ENCODE results near the gene AMZ1.
"Not testable (repeated sequence)": the region's sequence is repeated elsewhere in the genome, so short reads cannot be mapped to it uniquely, and the experiment has no call there.

The AMZ1 gene

DNA sequence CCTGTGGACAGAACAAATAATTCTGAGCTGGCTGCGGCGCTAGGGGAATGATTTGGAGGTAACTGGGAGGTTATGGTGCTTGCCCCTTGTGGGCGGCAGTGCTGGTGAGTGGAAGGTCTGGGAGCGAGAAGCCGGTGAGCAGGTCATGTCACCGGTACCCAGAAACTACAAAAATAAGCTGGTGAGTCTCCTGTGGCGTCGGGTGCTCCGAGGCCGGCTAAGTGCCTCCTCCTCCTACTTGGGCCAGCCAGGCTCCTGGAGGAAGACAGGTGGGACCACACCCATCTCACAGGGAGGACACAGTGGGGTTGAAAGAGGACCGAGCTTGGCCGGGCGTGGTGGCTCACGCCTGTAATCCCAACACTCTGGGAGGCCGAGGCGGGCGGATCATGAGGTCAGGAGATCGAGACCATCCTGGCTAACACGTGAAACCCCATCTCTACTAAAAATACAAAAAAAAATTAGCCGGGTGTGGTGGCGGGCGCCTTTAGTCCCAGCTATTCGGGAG, 4.0 kb downstream of the AMZ1 start:
- DNase-seq = not testable (repeated sequence)

- DNase-seq = no peak
These were observed 4.5 kb downstream of the AMZ1 start for GRCh38 chr7:2692543-2692942.

- peak; percentile 80 to 91 (median 84) for DNase-seq
These were observed 5.6 kb downstream of the AMZ1 start for GRCh38 chr7:2693420-2694121.

GRCh38 chr7:2694122-2694436, 6.1 kb downstream of the AMZ1 start:
- peak in 1 of 4 experiments; percentile 32 for DNase-seq

GRCh38 chr7:2698581-2699288, 10.7 kb downstream of the AMZ1 start:
- peak in 3 of 4 experiments; percentile 29 to 54 (median 50) for DNase-seq

DNA sequence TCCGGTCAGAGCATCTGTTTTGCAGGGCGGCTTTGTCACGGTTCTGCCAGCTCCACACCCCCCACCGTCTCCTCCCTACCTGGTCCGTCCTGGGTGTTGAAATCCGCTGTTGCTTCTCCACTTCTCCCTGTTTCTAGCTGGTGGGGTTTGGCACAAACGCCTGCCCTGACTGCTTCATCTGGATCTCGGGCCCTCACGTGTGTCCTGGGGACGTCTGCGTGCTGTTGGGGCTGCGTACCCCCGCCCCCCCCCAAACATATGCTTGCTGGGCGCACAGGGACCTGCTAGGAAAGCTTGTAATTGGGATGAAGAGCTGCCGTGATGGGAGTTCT, 11.3 kb downstream of the AMZ1 start:
- DNase-seq = no peak

- no peak for DNase-seq
These were observed 12.3 kb downstream of the AMZ1 start for GRCh38 chr7:2700141-2700850.

GRCh38 chr7:2701424-2701823, 13.4 kb downstream of the AMZ1 start:
- no peak for DNase-seq

- DNase-seq = peak in 3 of 4 experiments; percentile 44 to 62 (median 56)
These were observed 14.0 kb downstream of the AMZ1 start for GRCh38 chr7:2701832-2702593.

GRCh38 chr7:2702594-2702957, 14.6 kb downstream of the AMZ1 start:
- no peak for DNase-seq

DNA sequence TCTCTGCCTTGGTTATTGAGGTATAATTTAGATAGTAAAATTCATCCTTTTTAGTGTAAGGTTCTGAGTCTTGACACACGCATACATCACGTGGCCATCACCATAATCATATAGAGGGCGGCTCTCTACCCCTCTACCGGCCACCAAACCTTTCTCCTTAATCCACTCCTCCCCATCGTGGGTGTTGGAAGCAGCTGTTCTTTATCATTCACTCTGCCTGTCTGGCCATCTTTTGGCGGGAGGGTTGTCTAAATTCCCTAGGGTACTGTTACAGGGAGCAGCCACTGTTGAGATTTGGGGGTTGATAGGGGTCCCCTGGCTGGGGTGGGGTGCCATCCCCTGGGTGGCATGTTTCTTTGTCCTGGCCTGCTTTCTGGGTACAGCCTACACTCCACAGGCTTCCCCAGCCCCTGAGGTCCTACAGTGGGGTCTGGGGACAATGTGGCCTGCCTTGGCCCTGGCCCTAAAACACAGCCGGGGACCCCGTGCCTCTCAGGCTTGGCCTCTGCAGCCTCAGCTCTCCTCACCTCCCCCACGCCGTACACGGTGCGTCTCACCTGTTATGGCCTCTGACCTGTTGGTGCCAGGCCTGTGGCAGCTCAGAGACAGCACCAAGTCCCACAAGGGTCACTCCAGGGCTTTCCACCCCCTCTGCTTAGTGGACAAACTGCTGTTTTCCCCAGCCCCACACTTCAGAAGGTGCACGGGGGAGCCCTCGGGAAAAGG, 17.5 kb downstream of the AMZ1 start:
- DNase-seq = no peak

- DNase-seq = no peak
These were observed 18.7 kb downstream of the AMZ1 start for GRCh38 chr7:2706685-2707126.

DNA sequence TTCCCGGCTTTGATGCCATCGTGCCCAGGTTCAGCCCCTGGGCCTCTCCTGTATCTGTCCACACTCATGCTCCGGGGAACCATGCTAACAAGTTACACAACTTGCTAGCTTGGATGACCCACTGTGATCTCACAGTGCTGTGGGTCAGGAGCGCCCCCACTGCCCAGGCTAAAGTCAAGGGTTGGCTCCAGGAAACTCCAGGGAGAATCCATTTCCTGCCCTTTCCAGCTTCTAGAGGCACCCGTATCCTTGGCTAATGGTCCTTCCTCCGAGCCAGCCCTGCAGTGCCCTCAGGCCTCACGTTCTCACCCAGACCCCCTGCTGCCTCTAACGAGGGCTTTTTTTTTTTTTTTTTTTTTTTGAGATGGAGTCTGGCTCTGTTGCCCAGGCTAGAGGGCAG, 19.5 kb downstream of the AMZ1 start:
- no peak for DNase-seq

DNA sequence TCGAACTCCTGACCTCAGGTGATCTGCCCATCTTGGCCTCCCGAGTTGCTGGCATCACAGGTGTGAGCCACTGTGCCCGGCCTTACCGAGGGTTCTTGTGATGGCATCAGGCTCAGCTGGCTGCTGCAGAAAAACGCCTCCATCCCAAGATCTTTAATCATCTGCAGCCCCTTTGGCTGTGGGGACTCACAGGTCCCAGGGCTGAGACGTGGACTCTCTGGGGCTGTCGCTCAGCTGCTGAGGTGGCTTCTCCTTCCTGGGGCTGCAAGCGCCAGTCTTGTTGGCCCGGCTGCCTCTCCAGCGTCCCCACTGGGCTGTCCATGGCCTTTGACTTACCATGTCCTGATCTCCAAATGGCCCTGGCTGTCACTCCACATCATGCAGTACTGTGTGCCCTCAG, 20.0 kb downstream of the AMZ1 start:
- DNase-seq = no peak

DNA sequence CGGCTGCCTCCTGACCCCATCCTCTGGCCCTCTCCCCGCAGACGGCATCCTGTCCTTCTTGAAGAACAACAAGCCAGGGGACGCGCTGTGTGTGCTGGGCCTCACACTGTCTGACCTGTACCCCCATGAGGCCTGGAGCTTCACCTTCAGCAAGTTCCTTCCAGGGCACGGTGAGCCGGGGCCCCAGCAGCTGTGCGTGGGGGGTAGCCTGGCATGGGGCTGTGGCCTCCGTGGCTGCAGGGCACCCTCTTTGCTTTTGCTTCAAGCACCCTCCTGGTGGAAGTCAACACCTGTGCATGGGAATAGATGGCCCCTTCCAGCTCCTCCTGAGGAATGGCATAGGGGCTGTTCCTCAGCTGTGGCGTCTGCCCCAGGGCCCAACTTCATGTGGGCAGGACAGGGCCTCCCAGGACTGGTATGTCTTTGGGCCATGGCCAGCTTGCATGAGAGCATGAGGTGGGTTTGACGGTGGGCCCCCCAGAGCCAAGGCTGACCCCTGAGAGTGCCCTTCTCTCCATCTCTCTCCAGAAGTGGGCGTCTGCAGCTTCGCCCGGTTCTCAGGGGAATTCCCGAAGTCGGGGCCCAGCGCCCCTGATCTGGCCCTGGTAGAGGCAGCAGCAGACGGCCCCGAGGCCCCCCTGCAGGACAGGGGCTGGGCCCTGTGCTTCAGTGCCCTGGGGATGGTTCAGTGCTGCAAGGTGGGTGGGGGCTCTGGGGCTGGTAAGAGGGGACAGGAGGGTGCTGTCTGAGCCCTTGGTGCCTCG, 20.7 kb downstream of the AMZ1 start:
- DNase-seq = no peak

DNA sequence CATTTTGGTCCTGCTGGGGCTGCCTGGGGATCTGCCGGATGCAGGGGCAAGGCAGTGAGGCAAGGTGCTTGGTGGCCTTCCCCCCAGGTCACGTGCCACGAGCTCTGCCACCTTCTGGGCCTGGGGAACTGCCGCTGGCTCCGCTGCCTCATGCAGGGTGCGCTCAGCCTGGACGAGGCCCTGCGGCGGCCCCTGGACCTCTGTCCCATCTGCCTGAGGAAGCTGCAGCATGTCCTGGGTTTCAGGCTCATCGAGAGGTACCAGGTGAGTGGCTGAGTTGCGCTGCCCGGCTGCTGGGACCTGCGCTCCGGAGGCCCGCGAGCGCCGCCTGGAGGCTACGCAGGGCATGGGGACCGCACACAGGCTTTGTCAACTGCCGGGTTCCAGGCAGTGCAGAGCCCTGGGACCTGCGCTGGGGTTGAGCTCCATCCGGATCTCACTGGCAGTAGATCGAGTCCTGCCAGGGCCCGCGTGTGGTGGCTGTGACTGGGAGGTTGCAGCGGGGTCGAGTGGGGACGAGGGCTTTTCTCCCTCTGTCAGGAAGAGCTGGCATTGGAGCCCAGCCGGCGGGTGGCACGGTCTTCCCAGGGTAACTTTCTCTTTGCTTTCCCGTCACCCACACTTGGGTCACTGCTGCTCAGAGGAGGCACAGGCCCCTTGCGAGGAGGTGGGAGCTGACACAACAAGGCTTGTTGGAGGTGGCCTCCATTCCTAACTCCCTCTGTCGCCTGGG, 21.7 kb downstream of the AMZ1 start:
- DNase-seq = peak; percentile 72 to 87 (median 78)

- DNase-seq = no peak
These were observed 22.3 kb downstream of the AMZ1 start for GRCh38 chr7:2710286-2710655.

DNA sequence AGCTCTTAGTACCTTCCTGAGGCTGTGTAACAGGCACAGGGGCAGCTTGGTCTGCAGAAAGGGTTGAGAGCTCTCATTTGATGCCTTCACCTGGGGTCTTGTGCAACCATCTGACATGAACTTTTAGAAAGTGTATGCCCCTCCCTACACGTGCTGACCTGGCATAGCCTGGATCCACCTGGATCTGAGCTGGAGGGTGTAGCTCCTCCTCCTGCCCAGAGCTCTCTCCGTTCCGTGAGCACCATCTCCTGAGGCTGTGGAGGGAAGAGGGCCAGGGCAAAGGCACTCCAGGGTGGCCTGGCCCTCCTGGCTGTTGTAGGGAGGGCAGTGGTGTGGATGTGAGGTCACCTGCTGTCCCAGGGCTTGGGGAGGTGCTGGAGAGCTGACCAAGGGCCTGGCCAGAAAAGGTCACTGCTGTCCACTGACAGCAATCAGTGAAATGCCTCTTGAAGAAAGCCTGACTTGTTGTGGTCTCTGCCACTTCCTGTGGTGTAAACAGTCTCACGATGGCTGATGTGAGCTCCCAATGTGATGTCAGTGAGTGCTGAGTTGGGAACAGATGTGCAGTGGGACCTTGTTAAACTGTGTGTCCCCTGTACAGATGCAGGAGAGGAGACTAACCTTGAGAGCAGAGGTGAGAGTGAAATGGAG, 23.0 kb downstream of the AMZ1 start:
- peak; percentile 38 to 68 (median 42) for DNase-seq

DNA sequence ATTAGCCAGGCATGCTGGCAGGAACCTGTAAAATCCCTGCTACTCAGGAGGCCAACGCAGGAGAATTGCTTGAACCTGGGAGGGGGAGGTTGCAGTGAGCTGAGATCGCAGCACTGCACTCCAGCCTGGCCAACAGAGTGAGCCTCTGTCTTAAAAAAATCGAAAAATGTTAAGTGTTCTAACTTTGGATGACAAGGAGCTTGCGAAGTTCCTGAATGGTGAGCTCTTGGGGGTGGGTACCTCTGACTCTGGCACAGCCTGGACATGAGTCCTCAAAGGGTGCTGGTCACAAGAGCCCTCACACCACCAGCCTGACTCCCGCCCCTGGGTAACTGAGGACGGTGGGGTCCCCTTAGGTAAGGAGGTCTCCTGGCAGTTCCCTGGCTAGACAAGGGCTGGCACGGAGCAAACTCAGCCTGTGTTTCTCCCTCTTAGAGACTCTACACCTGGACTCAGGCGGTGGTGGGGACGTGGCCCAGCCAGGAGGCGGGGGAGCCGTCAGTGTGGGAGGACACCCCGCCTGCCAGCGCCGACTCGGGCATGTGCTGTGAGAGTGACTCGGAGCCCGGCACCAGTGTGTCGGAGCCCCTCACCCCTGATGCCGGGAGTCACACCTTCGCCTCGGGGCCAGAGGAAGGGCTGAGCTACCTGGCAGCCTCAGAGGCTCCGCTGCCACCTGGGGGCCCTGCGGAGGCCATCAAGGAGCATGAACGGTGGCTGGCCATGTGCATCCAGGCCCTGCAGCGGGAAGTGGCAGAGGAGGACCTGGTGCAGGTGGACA, 24.1 kb downstream of the AMZ1 start:
- no peak for DNase-seq
